HS-5 (cell line): ENCODE data around the gene PLXNB3.

Experiments
- DNase-seq: peaks from one replicate; pipeline ENCODE4 v3.0.0-alpha.2; 2012; ENCODE audit warnings: low read depth

Gene PLXNB3

DNA sequence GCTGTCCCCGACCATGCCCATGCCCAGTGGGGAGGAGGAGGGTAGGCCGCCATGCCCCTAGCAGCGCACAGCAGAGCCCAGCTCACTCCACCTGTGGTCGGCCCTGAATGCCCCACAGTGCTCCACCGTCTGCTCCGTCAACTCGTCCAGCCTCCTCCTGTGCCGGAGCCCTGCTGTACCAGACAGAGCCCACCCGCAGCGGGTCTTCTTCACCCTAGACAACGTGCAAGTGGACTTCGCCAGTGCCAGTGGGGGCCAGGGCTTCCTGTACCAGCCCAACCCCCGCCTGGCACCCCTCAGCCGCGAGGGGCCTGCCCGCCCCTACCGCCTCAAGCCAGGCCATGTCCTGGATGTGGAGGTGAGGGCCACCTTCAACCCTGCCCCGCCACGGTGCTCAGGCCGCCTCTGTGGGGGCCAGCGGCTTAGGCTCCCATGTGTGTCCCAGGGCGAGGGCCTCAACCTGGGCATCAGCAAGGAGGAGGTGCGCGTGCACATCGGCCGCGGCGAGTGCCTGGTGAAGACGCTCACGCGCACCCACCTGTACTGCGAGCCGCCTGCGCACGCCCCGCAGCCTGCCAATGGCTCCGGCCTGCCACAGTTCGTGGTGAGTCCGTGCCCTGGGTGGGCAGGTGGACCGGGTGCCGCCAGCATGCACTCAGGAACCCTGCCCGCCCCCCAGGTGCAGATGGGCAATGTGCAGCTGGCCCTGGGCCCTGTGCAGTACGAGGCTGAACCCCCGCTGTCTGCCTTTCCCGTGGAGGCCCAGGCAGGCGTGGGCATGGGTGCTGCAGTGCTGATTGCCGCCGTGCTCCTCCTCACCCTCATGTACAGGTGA lies 9.9 kb downstream of the PLXNB3 start:
- no peak for DNase-seq

DNA sequence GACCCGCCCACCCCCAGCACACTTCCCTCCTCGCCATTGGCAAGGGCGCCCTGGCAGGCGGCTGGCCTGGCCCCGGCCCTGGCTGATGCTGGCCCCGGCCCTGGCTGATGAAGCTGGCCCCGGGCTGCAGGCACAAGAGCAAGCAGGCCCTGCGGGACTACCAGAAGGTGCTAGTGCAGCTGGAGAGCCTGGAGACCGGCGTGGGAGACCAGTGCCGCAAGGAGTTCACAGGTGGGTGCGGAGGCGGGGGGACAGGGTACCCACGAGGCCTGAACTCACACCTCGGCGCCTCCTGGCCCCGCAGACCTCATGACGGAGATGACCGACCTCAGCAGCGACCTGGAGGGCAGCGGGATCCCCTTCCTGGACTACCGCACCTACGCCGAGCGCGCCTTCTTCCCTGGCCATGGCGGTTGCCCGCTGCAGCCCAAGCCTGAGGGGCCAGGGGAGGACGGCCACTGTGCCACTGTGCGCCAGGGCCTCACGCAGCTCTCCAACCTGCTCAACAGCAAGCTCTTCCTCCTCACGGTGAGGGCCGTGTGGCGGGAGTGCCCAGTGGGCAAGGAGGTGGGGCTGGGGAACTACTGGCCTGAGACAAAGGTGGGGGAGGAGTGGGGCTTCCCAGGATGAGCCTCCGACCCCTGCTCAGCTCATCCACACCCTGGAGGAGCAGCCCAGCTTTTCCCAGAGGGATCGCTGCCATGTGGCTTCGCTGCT lies 10.7 kb downstream of the PLXNB3 start:
- no peak for DNase-seq

DNA sequence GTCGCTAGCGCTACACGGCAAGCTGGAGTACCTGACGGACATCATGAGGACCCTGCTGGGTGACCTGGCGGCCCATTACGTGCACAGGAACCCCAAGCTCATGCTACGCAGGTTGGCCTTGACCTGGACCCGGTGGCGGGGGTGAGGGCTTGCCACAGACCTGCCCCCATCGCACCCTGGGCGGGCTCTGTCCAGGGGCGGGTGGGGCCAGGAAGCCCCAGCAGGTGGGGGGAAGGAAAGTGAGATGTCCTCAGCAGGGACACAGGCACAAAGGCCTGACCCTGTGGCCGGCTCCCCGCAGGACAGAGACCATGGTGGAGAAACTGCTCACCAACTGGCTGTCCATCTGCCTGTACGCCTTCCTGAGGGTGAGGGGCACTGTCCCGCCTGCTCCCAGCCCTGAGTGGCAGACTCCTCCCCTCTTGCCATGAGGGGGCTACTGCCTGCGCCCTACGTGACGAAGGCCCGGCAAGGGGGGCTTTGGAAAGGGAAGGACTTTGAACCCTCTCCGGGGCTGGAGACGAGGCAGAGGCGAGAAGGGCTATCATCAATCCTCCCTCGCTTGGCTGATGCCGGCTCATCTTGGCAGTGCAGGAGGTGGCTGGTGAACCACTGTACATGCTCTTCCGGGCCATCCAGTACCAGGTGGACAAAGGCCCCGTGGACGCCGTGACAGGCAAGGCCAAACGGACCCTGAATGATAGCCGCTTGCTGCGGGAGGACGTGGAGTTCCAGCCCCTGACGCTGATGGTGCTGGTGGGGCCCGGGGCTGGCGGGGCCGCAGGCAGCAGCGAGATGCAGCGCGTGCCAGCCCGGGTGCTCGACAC lies 11.5 kb downstream of the PLXNB3 start:
- DNase-seq: no peak

DNA sequence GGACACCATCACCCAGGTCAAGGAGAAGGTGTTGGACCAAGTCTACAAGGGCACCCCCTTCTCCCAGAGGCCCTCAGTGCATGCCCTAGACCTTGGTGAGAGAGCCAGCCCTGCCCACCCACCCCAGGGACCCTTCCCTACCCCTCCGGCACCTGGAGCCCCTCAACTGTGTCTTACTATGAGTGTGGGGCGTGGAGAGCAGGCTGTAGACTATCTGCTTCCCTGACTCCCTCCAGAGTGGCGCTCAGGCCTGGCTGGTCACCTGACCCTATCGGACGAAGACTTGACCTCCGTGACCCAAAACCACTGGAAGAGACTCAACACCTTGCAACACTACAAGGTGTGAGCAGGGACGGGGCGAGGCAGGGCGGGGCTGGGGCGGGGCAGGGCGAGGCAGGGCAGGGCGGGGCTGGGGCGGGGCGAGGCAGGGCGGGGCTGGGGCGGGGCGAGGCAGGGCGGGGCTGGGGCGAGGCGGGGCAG lies 12.1 kb downstream of the PLXNB3 start:
- no peak for DNase-seq

DNA sequence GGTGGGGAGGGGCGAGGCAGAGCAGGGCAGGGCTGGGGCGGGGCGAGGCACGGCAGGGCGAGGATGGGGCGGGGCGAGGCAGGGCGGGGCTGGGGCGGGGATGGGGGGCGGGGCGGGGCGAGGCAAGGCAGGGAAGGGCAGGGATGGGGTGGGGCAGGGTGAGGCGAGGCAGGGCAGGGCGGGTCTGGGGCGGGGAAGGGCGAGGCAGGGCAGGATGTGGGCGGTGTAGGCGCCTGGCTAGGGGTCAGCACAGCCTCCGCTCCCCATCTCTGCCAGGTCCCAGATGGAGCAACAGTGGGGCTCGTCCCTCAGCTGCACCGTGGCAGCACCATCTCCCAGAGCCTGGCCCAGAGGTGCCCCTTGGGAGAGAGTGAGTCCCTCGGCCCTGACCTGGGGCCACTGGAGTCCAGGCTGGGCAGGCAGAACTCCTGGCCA lies 12.6 kb downstream of the PLXNB3 start:
- no peak for DNase-seq

DNA sequence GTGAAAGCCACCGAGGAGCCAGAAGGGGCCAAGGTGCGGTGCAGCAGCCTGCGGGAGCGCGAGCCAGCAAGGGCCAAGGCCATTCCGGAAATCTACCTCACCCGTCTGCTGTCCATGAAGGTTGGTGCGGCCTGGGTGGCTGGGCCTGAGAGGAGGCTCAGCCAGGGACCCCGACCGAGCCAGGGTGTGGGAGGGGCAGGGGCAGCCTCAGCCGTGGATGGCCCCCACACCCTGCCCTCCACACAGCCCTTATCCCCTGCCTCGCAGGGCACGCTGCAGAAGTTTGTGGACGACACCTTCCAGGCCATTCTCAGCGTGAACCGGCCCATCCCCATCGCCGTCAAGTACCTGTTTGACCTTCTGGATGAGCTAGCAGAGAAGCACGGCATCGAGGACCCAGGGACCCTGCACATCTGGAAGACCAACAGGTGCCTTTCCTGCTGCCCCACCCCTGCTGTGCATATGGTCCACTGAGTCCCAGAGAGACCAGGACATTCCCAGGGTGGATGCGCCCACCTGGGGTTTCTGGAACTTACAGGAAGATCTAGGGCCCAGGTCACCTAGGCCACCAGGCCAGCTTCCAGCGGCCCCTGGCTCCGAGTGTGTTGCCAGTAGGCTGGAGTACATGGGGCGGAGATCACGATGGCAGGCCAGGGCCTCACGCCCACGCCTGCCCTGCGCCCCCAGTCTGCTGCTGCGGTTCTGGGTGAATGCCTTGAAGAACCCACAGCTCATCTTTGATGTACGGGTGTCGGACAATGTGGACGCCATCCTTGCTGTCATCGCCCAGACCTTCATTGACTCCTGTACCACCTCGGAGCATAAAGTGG lies 13.4 kb downstream of the PLXNB3 start:
- no peak for DNase-seq

DNA sequence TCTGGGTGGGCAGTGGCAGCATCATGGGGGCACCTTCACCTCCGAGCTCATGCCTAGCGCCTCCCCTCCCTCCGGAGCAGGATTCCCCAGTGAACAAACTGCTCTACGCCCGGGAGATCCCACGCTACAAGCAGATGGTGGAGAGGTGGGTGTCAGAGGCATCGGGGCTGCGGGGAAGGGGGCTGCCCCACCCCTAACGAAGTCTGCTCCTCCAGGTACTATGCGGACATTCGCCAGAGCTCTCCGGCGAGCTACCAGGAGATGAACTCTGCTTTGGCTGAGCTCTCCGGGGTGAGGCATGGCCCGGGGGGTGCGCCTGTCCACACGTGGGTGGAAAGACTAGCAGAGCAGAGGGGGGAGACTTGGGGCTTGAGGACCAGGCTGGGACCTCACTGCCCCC lies 14.1 kb downstream of the PLXNB3 start:
- DNase-seq: no peak

DNA sequence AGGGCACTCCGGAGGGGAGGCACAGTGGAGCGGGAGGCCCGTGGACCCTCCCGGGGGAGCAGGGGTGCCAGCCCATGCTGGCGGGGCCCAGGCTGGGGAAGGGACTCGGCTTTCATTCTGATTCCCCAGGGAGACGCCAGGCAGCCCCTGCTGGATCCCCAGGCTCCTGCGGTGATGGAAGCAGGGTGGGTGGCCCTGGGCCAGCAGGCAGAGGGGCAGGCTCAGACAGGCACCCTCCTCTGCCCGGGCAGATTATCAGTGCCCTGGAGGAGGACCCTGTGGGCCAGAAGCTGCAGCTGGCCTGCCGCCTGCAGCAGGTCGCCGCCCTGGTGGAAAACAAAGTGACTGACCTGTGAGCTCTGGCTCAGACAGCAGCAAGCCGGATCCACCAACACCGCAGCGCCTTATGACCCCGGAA lies 14.6 kb downstream of the PLXNB3 start:
- DNase-seq: no peak

DNA sequence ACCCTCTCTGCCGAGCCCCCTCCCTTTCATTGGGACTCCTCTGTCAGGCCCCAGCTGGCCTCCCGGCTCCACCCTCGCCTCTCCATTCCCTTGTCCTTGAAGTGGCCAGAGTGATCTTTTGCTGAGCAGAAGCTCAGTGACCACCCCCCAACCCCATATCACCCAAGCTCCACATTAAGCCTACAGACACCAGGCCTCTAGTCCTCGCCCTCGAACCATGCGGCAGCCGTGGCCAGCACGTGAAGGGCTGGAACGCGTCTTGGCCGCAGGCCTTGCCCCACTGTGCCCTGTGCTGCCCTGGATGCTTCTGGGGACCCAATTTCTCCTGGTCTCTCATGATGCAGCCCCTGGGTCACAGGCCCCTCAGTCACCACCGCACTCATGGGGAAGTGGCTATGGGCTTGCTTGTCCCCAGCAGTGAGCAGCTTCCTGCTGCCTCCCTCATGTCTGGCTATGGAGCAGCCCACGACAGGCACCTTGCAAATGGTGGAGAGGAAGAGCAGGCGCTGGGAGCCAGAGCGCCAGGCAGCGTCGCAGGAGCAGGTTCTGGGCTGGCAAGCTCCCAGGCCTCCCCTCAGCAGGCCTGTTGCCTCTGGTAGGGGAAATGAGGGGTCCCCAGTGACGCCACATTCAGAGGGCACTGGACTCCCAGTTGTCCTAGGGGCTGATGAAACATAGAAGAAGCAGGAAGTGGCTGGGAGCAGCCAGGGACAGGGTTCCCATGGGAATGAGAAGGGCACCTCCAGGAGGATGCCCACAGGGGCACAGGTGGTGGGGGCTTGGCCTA lies 16.0 kb downstream of the PLXNB3 start:
- no peak for DNase-seq

DNA sequence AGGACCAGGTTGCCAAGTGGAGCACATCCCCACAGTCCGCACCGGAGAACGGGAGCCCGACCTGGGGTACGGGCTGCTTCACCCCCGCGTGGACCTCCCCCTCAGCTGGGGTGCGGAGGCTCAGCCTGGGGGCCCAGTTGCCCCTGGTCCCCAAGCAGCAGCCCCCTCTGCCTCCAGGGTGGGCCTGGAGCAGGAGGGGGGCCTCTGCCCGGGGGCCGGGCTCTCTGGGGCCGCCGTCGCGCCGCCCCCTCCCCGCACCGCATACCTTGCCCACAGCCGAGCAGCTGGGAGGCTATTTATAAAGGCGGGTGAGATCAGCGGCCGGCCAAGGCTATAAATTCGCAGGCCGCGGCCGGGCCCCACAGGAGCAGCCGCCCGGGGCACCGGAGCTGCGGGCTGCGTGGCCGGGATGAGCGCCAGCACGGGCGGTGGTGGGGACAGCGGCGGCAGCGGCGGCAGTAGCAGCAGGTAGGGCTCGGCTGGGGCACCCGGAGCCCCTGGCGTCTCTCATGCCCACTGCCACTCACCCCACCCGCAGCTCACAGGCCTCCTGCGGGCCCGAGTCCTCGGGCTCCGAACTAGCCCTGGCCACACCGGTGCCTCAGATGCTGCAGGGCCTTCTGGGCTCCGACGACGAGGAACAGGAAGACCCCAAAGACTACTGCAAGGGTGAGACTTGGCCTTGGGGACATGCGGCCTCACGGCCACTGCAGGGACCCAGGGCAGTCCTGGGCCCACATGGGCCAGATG lies 16.8 kb downstream of the PLXNB3 start, which contains the start of gene SRPK3:
Gene SRPK3, plus strand, starts transcription at position 364 of the 750 bp plus-strand sequence. Its CDS starts 46 bp downstream, at position 410.
- DNase-seq: no peak

DNA sequence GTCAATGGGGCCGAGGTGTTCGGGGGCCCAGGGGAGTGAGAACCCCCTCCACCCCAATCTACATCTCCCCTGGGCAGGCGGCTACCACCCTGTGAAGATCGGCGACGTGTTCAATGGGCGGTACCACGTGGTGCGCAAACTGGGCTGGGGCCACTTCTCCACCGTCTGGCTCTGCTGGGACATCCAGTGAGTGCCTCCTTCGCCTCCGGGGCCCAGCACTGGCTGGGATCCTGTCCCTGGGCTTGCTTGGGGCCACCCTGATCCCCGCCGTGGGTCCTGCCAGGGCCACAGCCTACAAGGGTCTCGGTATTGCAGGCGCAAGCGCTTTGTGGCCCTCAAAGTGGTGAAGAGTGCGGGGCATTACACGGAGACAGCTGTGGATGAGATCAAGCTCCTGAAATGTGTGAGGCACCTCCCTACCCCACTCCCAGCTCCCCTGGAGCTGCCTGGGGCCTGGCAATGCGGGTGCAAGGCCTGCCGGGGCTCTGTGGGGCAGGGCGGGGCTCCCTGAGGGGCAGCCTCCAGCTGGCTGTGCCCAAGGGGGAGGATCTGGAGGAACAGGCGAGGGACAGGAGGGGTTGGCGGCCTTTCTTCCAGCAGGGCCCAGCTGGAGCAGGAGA lies 17.5 kb downstream of the PLXNB3 start:
- no peak for DNase-seq

DNA sequence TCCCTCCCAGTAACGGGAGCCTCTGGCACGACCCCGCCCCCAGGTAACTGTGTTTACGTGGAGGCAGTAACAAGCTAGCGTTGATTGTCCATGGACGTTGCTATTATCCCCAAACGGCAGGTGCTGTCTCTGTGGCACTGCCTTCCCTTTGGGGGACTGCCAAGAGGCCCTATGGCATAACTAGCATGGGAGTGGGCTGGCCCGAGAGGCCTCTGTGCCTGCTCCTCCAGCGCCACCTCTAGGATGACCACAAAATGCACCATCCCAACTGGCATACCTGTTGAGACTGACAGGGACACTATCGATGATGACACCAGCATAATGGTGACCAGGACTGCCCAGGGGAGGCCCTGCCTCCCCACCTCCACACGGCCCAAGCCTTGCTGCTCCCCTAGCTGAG lies 18.3 kb downstream of the PLXNB3 start:
- no peak for DNase-seq

DNA sequence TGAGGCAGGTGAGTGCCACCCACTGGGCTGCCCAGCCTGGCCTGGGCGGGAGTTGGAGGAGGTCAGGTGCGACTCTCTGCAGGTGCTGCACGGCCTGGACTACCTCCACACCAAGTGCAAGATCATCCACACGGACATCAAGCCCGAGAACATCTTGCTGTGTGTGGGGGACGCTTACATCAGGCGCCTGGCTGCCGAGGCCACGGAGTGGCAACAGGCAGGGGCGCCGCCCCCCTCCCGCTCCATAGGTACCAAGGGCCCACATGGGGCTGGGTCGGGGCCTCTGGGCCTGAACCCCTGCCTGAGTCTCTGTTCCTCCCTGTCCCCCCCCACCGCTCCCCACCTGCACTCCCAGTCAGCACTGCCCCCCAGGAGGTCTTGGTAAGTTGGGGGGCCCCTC lies 18.8 kb downstream of the PLXNB3 start:
- DNase-seq: no peak

DNA sequence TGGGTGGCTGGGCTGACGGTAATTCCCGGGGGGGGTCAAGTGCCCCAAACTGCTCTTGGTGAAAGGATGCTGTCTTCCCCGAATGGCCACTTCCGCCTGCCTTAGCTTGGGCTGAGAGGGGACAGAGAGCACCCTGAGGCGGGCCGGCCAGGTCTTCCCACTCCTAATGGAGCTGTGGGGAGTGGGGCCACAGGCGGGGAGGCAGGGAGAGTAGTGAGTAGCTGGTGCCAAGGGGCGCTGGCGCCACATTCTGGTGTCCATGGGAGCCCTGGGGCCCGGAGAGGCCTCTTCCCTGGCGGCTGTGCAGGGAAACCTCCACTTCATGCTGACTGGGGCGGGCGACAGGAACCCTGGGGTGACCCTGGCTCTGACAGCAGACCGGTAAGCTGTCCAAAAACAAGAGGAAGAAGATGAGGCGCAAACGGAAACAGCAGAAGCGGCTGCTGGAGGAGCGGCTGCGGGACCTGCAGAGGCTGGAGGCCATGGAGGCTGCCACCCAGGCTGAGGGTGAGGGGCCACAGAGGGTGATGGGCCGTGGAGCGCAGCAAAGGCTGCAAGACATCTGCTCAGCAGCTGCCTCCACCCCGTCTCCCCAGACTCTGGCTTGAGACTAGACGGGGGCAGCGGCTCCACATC lies 19.4 kb downstream of the PLXNB3 start:
- no peak for DNase-seq

DNA sequence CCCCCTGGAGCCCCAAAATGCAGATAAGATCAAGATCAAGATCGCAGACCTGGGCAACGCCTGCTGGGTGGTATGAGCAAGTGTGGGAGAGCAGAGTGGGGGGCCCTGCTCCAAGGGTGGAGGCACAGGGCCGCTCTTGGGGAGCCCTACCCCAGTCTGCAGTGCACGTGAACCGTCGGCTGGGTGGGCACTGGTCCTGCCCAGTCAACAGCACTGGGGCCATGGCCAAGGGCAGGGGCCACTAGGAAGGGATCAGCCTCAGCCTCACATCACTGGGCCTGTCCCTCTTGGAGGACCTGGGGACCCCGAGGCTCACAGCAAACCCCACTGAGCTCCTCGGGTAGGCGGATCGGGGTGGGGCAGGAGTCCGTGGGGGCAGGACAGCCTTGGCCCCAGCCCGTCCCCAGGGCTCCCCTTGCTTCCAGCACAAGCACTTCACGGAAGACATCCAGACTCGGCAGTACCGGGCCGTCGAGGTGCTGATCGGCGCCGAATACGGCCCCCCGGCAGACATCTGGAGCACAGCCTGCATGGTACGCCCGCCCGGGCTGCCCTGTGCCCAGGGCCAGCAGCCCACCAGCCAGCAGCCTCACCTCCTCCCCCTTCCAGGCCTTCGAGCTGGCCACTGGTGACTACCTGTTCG lies 20.4 kb downstream of the PLXNB3 start:
- no peak for DNase-seq

DNA sequence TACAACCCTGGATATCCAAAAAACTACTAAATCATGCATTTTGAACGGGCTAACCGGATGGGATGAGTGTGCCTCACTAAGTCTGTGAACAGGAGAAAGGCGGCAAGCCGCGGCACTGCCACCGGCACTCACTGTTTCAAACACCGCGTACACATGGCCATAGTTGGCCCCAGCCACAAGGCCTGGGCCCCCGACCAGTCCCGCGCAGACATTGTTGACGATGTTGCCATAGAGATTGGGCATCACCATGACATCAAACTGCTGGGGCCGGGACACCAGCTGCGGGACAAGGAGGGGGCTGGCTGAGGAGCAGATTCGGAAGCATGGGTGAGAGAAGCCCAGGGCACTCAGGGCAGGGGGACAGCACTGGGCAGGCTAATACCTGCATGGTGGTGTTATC lies 22.6 kb downstream of the PLXNB3 start:
- no peak for DNase-seq

DNA sequence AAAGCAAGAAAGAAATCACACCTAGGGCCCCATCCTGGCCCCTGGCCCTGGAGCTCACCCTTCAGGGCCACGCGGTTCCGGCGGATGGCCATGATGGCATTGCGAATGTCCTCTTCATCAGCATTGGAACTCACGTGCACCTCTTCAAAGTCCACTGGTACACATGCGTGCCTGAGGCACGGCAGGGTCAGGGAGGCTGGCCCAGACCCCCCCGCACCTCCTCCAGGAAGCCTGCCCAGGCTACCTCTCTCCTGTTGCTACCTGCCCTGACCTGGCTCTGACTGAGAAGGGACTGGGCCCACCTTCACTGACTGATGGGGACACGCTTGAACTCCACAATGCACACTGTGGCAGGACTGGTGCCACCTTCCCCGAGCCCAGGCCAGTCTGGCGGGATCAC lies 25.6 kb downstream of the PLXNB3 start:
- no peak for DNase-seq

DNA sequence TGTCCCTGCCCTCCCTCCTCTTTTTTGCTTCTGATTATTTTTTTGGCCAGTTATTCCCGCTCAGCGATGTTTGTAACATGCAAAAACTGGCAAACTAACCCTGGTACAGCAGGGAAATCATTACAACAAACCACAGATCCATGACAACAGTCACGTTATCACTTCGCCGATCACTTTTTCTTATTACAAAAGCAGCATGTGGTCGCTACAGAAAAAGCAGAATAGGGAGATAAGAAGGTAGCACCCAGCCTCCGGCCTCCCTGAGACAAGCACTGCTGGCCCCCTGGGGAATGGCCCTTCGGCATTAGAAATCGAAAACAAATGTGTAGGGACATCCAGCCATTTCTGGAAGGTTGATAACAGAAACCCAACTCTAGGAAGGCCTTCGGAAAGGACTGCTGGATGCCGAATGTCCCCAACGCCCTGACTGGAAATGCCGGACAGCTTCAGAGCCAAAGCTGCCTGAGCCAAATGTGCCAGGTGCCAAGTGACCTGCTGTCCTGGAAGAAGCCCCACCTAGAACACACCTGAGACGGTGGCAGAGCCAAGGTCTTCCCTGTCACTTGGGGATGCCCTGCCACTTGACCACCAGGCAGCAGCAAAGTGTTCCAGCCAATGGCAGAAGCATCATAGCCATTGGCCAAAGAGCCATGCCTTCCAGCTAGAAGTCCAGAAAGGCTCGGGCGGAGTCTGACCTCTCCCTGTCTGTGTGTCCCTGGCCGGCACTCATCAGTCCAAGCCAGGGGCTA lies 27.2 kb downstream of the PLXNB3 start:
- no peak for DNase-seq
